NCI-H128 (cell line): ENCODE results near the gene CEP63.
"Not testable (repeated sequence)": the region's sequence is repeated elsewhere in the genome, so short reads cannot be mapped to it uniquely, and the experiment has no call there.

Experiments
- DNase-seq: peaks from one replicate; lab custom pipeline; 2025; ENCODE audit not compliant: unreplicated experiment; lab: John Stamatoyannopoulos, UW

CEP63 gene

GRCh38 chr3:134505485-134505884, 19.6 kb downstream of the CEP63 start:
- DNase-seq: no peak

- DNase-seq: no peak
Measured at GRCh38 chr3:134511500-134511899, 25.6 kb downstream of the CEP63 start.

- no peak for DNase-seq
Measured at GRCh38 chr3:134516905-134517304, 31.0 kb downstream of the CEP63 start.

GRCh38 chr3:134517791-134518190, 31.9 kb downstream of the CEP63 start:
- DNase-seq: no peak

- DNase-seq: no peak
Measured at GRCh38 chr3:134522541-134522940, 36.7 kb downstream of the CEP63 start.

GRCh38 chr3:134525293-134525692, 39.4 kb downstream of the CEP63 start:
- DNase-seq: no peak

GRCh38 chr3:134526319-134526718, 40.5 kb downstream of the CEP63 start:
- DNase-seq: no peak

GRCh38 chr3:134527037-134527436, 41.2 kb downstream of the CEP63 start:
- DNase-seq: no peak

GRCh38 chr3:134527538-134528186, 41.8 kb downstream of the CEP63 start:
- no peak for DNase-seq

GRCh38 chr3:134533493-134533892, 47.6 kb downstream of the CEP63 start:
- DNase-seq: no peak

GRCh38 chr3:134535186-134535970, 49.5 kb downstream of the CEP63 start:
- DNase-seq: no peak

- DNase-seq: no peak
Measured at GRCh38 chr3:134536781-134537180, 50.9 kb downstream of the CEP63 start.

- DNase-seq: no peak
Measured at GRCh38 chr3:134542287-134542958, 56.6 kb downstream of the CEP63 start.

GRCh38 chr3:134543113-134543512, 57.3 kb downstream of the CEP63 start:
- no peak for DNase-seq

GRCh38 chr3:134544316-134544715, 58.5 kb downstream of the CEP63 start:
- DNase-seq: no peak

GRCh38 chr3:134544783-134545182, 58.9 kb downstream of the CEP63 start:
- not testable (repeated sequence) for DNase-seq

- DNase-seq: no peak
Measured at GRCh38 chr3:134545818-134546217, 60.0 kb downstream of the CEP63 start.

GRCh38 chr3:134552784-134553183, 66.9 kb downstream of the CEP63 start:
- DNase-seq: no peak

- DNase-seq: no peak
Measured at GRCh38 chr3:134559591-134559990, 73.7 kb downstream of the CEP63 start.

- no peak for DNase-seq
Measured at GRCh38 chr3:134562055-134562454, 76.2 kb downstream of the CEP63 start.

- no peak for DNase-seq
Measured at GRCh38 chr3:134563601-134564000, 77.7 kb downstream of the CEP63 start.

- DNase-seq: no peak
Measured at GRCh38 chr3:134564991-134565390, 79.1 kb downstream of the CEP63 start.
